ENCODE measurements around the gene SCN8A. TPM values are rescaled to one million over a fixed set of nuclear protein-coding genes. Genes with fewer than 3 reads are reported as not detected.
A peak's percentile ranks its signal among the peaks of the same experiment; 100 is the strongest.

SCN8A gene
- total and polyA plus RNA-seq, 7 donors, result under 0.01 to 2.1 (median 0.71) TPM

DNA sequence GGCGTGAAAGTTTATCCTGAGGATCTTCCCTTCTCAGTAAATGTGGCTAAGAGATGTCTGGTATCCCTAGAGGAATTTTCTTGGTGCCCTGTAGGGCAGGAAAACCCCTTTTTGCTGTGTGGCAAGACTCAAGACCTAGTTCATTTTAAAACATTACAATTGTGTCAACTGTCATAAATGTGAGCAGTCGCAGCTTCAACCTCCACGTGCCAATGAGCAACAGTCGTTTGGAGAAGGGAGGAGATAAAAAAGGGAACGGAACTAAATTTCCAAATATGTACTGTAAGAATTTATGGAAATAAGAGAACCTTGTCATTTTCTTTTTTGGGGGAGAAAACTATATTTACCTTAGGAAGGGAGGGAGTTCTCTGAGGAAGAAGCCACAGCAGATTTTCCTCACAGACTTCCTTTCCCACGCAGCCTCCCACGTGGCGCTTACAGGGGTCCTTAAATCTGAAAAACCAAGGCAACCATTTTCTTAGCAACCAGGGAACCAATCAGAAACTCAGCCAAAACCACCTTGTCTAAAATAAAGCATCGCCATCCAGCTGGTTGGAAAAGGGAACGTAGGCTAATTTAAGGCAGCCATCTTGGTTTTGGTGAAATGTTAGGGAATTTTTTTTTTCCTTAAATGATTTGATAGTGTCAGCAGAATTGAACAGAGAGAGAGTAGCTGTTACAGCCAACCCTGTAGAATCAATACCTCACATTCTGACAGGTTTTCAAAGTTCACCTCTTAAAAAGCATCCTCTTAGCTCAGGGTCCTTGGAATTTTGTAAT, 158.4 kb downstream of the SCN8A start:
- no peak overlapping the region for H3K4me3 ChIP-seq
- no peaks in the 10 kb centered on the region for H3K9me3 ChIP-seq
- no peaks in the 10 kb centered on the region for H3K27me3 ChIP-seq
- no peak for DNase-seq
- no peak overlapping the region for H3K27ac ChIP-seq
- H3K36me3 ChIP-seq, result no peaks in the 10 kb centered on the region
- 87 to 93% methylated on average over 10 of the region's 10 CpGs for WGBS, 2 donors
- TF ChIP-seq, protein P1, sequence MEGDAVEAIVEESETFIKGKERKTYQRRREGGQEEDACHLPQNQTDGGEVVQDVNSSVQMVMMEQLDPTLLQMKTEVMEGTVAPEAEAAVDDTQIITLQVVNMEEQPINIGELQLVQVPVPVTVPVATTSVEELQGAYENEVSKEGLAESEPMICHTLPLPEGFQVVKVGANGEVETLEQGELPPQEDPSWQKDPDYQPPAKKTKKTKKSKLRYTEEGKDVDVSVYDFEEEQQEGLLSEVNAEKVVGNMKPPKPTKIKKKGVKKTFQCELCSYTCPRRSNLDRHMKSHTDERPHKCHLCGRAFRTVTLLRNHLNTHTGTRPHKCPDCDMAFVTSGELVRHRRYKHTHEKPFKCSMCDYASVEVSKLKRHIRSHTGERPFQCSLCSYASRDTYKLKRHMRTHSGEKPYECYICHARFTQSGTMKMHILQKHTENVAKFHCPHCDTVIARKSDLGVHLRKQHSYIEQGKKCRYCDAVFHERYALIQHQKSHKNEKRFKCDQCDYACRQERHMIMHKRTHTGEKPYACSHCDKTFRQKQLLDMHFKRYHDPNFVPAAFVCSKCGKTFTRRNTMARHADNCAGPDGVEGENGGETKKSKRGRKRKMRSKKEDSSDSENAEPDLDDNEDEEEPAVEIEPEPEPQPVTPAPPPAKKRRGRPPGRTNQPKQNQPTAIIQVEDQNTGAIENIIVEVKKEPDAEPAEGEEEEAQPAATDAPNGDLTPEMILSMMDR (IDR thresholded peaks at IDR 0.05), result no peak
- TF ChIP-seq EP300 (IDR thresholded peaks at IDR 0.05) (no peak), POLR2A (IDR thresholded peaks at IDR 0.05) (no peak), POLR2AphosphoS5 (IDR thresholded peaks at IDR 0.05) (no peak)
- intact Hi-C loops (cut with DNase I), result no loop called here
- peaks cover 0 to 17% (median 4%) of the 10 kb centered on the region in 4 donors for H3K4me1 ChIP-seq

DNA sequence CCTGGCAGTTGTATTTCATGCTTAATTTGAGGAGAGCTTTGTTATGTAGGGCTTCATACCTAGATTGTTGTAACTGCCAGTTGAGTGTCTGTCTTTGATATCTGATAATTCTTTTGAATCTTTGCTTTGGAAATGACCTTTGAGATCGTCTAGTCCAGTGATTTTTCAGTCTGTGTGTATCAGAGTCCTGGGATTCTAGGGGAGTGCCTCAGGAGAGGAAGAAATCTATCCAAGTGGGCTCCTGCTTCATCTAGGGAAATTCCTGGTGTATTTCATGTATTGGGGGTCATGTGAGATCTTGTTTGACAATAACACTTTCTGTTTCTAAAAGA, 158.9 kb downstream of the SCN8A start:
- no peaks in the 10 kb centered on the region for H3K27me3 ChIP-seq
- no peak overlapping the region for H3K4me3 ChIP-seq
- H3K27ac ChIP-seq, result no peak overlapping the region
- DNase-seq, result no peak
- 15 to 67% methylated on average over 1 of the region's 1 CpG for WGBS, 2 donors
- intact Hi-C loops (cut with DNase I), result no loop called here
- no peaks in the 10 kb centered on the region for H3K36me3 ChIP-seq
- no peaks in the 10 kb centered on the region for H3K9me3 ChIP-seq
- no peak for TF ChIP-seq POLR2AphosphoS5 (IDR thresholded peaks at IDR 0.05)
- no peak for TF ChIP-seq EP300 (IDR thresholded peaks at IDR 0.05)
- H3K4me1 ChIP-seq, result peaks cover 0 to 17% (median 4%) of the 10 kb centered on the region in 4 donors

DNA sequence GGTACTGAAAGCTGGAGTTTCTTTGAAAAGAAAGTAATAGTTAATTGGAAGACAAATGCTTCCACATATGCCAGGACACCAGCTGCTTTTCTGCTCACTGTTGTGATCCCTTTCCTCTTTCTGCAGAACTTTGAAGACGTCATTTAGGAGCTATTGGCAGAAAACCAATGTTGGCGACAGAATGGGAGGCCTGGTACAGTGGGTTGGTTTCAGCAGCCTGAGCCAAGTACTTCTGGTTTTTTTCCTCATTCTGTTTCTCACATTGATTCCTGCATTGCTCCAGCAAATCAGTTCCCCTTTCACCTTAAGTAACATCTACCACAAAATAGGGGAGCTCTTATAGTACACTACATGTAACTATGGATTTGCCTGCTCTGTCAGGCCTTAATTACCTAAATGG, 160.6 kb downstream of the SCN8A start:
- intact Hi-C loops (cut with DNase I), result no loop called here
- TF ChIP-seq EP300 (IDR thresholded peaks at IDR 0.05) (peak in 1 of 4 donors; percentile 27), POLR2A (IDR thresholded peaks at IDR 0.05) (no peak)
- TF ChIP-seq, protein P1 (IDR thresholded peaks at IDR 0.05), result no peak
- Histone ChIP-seq H3K4me1 (peaks cover 0 to 17% (median 4%) of the 10 kb centered on the region in 4 donors), H3K27ac (peak overlapping the region; percentile 33 to 71 (median 56)), H3K9me3 (no peaks in the 10 kb centered on the region), H3K36me3 (no peaks in the 10 kb centered on the region), H3K27me3 (no peaks in the 10 kb centered on the region), H3K4me3 (no peak overlapping the region)
- DNase-seq, result peak; percentile 66
- WGBS, 2 donors, result 48 to 62% methylated on average over 2 of the region's 2 CpGs

DNA sequence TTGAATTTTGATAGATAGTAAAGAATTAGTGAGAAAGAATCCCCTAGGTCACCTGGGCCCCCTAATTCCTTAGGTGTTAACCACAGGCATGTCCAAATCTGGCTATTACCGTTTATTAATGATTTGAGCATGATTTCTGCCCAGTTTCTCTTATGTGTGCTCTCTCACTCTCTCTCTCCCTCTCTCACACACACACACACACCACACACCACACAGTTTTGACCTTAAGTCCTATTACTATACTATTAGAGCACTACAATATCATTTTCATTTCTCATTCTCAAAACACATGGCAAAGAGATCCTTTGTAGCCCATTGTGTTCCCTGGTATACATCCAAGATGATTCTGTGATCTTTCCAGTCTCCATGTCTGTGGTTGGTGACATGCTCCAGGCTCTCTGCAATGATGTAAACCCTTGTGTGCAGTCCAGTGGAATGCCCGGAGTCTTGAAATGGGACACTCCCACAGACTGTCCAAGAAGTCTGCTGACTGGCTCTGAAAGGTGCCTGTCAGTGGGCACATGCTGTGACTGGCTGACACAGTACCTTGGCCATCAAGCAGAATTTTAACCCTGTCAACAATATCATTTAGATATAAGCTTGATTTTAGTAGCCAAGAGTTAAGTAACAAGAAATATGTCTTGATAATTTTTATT, 161.3 kb downstream of the SCN8A start:
- peaks cover 0 to 17% (median 4%) of the 10 kb centered on the region in 4 donors for H3K4me1 ChIP-seq
- H3K27ac ChIP-seq, result peak overlapping the region; percentile 33 to 71 (median 56)
- 71 to 75% methylated on average over 2 of the region's 2 CpGs for WGBS, 2 donors
- TF ChIP-seq POLR2A (IDR thresholded peaks at IDR 0.05) (no peak), POLR2AphosphoS5 (IDR thresholded peaks at IDR 0.05) (peak in 3 of 4 donors; percentile 56 to 81 (median 71)), EP300 (IDR thresholded peaks at IDR 0.05) (no peak)
- TF ChIP-seq, protein P1 (IDR thresholded peaks at IDR 0.05), result no peak
- no peaks in the 10 kb centered on the region for H3K9me3 ChIP-seq
- no peak overlapping the region for H3K4me3 ChIP-seq
- intact Hi-C loops (cut with DNase I), result no loop called here
- no peaks in the 10 kb centered on the region for H3K27me3 ChIP-seq
- DNase-seq, result peak; percentile 85
- H3K36me3 ChIP-seq, result no peaks in the 10 kb centered on the region

DNA sequence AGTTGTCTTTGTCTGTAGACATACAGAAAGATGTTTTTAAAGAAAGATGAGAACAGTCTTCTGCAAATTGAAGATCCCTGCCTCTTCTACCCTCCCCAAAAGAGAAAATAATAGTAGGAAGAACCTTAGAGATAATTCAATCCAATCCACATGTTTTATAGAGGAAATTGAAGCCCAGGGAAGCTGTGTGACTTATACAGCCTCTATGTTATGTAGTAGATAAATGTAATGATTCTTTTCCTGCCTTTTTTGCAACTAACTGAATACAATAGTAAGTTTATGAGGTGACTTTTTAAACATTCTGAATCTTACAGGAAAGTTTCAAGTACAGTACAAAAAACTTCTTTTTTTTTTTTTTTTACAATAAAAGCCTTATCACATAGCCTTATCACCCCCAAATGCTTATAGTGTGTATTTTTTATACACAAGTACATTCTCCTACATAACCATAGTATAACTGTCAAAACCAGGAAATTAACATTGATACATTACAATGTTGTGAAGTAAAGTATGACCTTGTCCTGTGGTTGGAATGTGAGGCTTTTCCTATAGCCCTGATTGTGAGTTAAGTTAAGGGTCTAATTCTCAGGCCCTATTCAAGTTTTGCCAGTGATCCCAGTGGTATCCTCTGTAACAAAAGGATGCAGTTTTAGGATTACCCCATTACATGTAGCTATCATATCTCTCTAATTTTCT, 163.1 kb downstream of the SCN8A start:
- H3K27me3 ChIP-seq, result no peaks in the 10 kb centered on the region
- no peaks in the 10 kb centered on the region for H3K9me3 ChIP-seq
- intact Hi-C loops (cut with DNase I), result no loop called here
- H3K27ac ChIP-seq, result no peak overlapping the region
- H3K36me3 ChIP-seq, result no peaks in the 10 kb centered on the region
- TF ChIP-seq POLR2AphosphoS5 (IDR thresholded peaks at IDR 0.05) (no peak), POLR2A (IDR thresholded peaks at IDR 0.05) (no peak)
- TF ChIP-seq, protein P1 (IDR thresholded peaks at IDR 0.05), result no peak
- no peak for DNase-seq
- no peak overlapping the region for H3K4me3 ChIP-seq
- peaks cover 0 to 17% (median 4%) of the 10 kb centered on the region in 4 donors for H3K4me1 ChIP-seq
